PC-3 (cell line): Measurements from ENCODE around the gene GRIP2.

Experiments used
- CTCF ChIP-seq: fragments of 300-600 bp; sonication (generic); conservative IDR thresholded peaks from 2 replicates; pipeline ENCODE4 v1.5.1; 2017; ENCODE audit warnings: antibody characterized with exemption, low read depth, mild to moderate bottlenecking, low read length
- EZH2 ChIP-seq: fragments of 300-600 bp; sonication (generic); IDR thresholded peaks from one replicate; pipeline ENCODE4 v1.6.1; 2017; ENCODE audit warnings: antibody characterized with exemption, mild to moderate bottlenecking, low read length; ENCODE audit not compliant: unreplicated experiment
- EZH2phosphoT487 ChIP-seq: fragments of 300-600 bp; sonication (generic); IDR thresholded peaks from 2 replicates; pipeline ENCODE4 v1.6.1; 2018; ENCODE audit warnings: mild to moderate bottlenecking, antibody characterized with exemption, low read length, borderline replicate concordance

GRCh38 chr3:14450506-14450905 is 89.6 kb downstream of the GRIP2 start:
- TF ChIP-seq EZH2 (no peak), CTCF (no peak), EZH2phosphoT487 (no peak)
